Tongue (tissue), 2 donors: ENCODE data around the gene PEX5L. TPM values are rescaled to one million over a fixed set of nuclear protein-coding genes. Genes with fewer than 3 reads are reported as not detected.
A peak's percentile ranks its signal among the peaks of the same experiment; 100 is the strongest.
"Not testable (repeated sequence)": the region's sequence is repeated elsewhere in the genome, so short reads cannot be mapped to it uniquely, and the experiment has no call there.

Experiments
- DNase-seq: peaks from one replicate; pipeline ENCODE4 v3.0.0-alpha.2; 2015
- total RNA-seq: library from RNA; depleted of rRNA; stranded (reverse); fragments of >200 nt; gene quantifications from one replicate; pipeline ENCODE4 v1.2.3, GENCODE V29; 2014

The PEX5L gene
- 0.21 TPM for total RNA-seq

GRCh38 chr3:180036671-180037455 is at the start of gene PEX5L:
Gene PEX5L, minus strand, starts transcription at chr3:180036937. Its CDS starts 338 bp downstream, at chr3:180036599.
- peak; percentile 80 for DNase-seq

- no peak for DNase-seq
These were observed 48.5 kb upstream of the PEX5L start for GRCh38 chr3:180085122-180085710.

GRCh38 chr3:180082699-180083098 is 46.0 kb upstream of the PEX5L start:
- DNase-seq = no peak

GRCh38 chr3:180078592-180078991 is 41.9 kb upstream of the PEX5L start:
- DNase-seq = no peak

- no peak for DNase-seq
These were observed 36.8 kb upstream of the PEX5L start for GRCh38 chr3:180073561-180073960.

- no peak for DNase-seq
These were observed 36.0 kb upstream of the PEX5L start for GRCh38 chr3:180072786-180073185.

GRCh38 chr3:180070925-180071324 is 34.2 kb upstream of the PEX5L start:
- DNase-seq = no peak

GRCh38 chr3:180068023-180068422 is 31.3 kb upstream of the PEX5L start:
- DNase-seq = no peak

GRCh38 chr3:180066598-180066997 is 29.9 kb upstream of the PEX5L start:
- DNase-seq = no peak

GRCh38 chr3:180063783-180064182 is 27.0 kb upstream of the PEX5L start:
- no peak for DNase-seq

- no peak for DNase-seq
These were observed 26.0 kb upstream of the PEX5L start for GRCh38 chr3:180062771-180063170.

- no peak for DNase-seq
These were observed 22.6 kb upstream of the PEX5L start for GRCh38 chr3:180059356-180059755.

- no peak for DNase-seq
These were observed 21.5 kb upstream of the PEX5L start for GRCh38 chr3:180058238-180058637.

GRCh38 chr3:180055656-180056055 is 18.9 kb upstream of the PEX5L start:
- not testable (repeated sequence) for DNase-seq

- no peak for DNase-seq
These were observed 12.7 kb upstream of the PEX5L start for GRCh38 chr3:180049391-180049790.

- no peak for DNase-seq
These were observed 12.1 kb upstream of the PEX5L start for GRCh38 chr3:180048840-180049239.

- no peak for DNase-seq
These were observed 11.4 kb upstream of the PEX5L start for GRCh38 chr3:180048103-180048502.

- no peak for DNase-seq
These were observed 4.2 kb upstream of the PEX5L start for GRCh38 chr3:180040966-180041365.

- DNase-seq = no peak
These were observed 556 bp downstream of the PEX5L start for GRCh38 chr3:180036092-180036670.

GRCh38 chr3:180026997-180027396 is 9.7 kb downstream of the PEX5L start:
- no peak for DNase-seq

- no peak for DNase-seq
These were observed 18.2 kb downstream of the PEX5L start for GRCh38 chr3:180018543-180018942.

- no peak for DNase-seq
These were observed 18.9 kb downstream of the PEX5L start for GRCh38 chr3:180017846-180018245.

GRCh38 chr3:180011927-180012326 is 24.8 kb downstream of the PEX5L start:
- peak; percentile 0 for DNase-seq

- DNase-seq = not testable (repeated sequence)
These were observed 28.4 kb downstream of the PEX5L start for GRCh38 chr3:180008318-180008717.
